DND-41 (cell line): ENCODE measurements around the gene MPST.

Experiments
- CTCF ChIP-seq: IDR thresholded peaks from 2 replicates; pipeline ENCODE4 v1.5.1; 2012; ENCODE audit warnings: borderline replicate concordance, low read length, moderate library complexity, mild to moderate bottlenecking; ENCODE audit not compliant: poor library complexity, severe bottlenecking; ENCODE audit errors: extremely low read depth
- EZH2 ChIP-seq: IDR thresholded peaks from 3 replicates; pipeline ENCODE4 v1.6.1; 2012; ENCODE audit warnings: borderline replicate concordance, low read depth, mild to moderate bottlenecking, moderate library complexity, low read length, inconsistent platforms; ENCODE audit not compliant: severe bottlenecking

GRCh38 chr22:37032134-37032534, 12.6 kb downstream of the MPST start:
- no peak for TF ChIP-seq CTCF
- TF ChIP-seq EZH2, result no peak
